Activated CD4-positive, CD25-positive, alpha-beta regulatory T cell (primary cell): ENCODE measurements around the gene CREB5.

Experiments used
- DNase-seq, 4 experiments: peaks; one replicate each; lab custom pipeline; 2025; lab: John Stamatoyannopoulos, UW

Gene CREB5

DNA sequence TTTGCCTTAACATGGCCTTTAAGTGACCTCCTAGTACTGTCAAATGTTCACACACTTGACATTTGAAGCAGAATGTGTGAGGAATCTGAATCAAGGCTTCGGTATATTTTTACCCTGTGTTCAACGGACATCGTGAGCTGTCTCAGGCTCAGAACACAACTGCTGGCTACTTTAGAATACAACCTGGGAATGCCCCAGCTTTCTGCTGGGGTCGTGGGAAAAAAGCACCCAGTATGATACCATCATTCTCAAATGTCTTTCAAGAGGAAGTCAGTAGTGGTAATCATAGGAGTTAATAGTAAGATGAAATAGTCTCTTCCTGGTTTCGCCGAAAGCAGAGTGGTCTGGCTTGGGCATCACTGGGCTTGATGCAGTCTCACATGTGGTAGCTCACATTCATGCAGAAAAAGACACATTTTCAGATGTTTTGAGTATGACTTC lies 67.2 kb downstream of the CREB5 start:
- no peak for DNase-seq

DNA sequence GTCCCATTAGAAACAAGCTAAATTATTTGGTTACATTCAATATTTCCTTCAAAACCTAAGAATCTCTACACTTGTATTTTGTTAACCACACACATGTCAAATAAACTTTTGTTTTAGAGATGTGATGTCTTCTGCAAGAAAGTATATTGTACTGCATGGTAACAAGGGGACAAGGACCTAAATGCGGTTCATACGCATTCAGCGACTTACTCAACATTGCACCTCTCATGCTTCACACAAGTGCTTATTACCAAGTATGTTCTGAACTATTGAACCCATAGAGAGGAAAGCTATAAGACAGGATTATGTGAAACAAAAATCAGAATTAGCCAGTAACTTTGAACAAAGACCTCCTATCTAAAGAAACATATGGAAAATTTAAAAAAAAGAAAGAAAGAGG lies 68.3 kb downstream of the CREB5 start:
- DNase-seq: no peak

DNA sequence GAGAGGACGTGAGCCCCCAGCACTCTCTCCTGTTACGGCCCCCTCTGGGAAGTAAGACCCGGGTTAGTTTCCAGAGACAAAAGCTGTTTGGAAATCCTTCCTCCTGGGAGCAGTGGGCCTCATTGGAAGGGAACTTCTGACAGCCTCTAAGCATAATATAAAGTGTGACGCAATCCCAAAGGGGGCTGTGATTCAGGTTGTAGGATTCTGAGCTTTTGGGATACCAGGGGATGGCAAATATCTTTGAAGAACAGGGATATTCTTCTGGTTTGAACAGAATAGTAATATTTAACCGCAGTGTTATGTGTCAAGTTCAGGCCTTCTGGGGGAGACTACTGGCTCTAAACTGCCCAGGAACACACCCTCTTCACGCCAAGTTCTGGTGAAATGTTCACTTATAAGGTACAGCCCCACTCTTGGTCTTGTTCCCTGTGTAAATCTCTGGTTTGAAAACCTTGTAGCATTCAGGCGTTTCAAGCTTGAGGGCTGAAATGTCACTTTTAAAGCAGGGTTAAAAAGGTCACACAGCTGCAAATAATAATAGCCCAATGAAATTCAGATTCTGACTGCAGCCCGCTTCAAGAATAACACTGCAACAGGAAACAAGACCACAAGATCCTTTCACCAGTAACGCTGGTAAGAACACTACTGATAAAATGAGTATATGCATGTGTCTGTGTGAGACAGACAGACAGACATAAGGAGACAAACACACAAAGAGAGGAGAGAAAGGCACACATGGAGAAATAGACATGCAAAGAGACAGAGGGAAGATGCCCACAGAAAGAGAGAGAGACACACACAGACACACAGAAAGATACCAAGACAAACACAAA lies 69.0 kb downstream of the CREB5 start:
- no peak for DNase-seq

DNA sequence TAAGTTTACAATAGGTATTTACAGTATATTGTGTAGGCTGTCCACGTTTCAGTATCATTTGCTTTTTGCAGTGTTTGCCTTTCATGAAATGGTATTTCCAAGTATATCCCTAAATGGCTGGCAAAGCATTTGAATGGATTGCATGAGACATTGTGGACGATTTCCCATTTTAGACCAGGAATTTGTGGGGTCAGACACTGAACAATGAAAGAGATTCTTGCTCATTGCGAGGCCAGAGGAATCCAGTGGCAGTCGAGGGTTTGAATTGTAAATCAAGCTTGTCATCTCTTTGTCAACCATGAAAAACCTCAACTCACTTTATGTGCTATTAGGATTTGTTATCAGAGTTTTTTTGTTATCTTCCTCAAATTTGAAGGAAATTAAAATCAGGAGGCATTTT lies 70.8 kb downstream of the CREB5 start:
- DNase-seq: no peak

DNA sequence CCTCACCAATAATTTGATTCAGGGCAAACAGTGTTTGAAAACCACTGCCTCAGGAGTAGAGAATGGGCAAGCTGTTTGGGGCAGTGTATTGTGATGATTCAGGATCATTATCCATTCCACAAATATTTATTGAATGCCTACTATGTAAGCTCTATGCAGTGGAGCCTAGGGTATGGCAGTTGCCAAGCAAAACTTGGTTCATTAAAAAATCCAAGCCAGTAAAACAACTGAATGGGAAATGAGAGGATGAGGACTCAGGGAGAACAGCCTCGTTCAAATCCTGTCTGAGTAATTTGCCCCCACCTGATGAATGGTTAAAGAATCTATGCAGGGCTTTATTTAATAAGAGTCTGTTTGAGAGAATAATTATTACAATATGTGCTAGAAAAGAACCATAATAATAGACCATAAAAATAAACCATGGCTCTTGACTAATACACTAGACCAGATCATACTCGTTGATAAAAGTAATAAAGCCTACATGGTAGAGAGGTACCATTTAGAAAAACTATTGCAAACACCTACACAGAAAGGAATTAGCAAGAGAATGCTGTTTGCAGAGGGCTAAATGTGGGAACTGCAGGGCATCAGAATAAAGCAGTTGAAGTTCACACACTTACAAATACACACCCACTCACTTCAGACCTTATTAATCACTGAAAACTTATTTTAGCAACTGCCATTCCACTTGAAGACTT lies 71.7 kb downstream of the CREB5 start:
- DNase-seq: no peak

DNA sequence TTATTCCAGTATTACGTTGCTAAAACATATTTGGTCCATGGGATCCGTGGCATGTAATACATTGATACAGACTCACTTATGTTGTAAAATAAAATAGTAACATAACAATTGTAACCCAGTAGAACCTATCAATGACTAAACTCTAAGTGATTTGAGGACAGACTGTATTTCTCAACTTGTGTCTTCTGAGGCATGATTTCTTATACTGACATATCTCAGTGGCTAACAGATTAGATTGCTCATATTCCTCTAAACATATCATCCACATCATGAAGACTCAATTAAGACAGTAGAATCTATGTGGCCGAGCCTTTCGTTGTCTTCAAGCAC lies 72.3 kb downstream of the CREB5 start:
- no peak for DNase-seq

DNA sequence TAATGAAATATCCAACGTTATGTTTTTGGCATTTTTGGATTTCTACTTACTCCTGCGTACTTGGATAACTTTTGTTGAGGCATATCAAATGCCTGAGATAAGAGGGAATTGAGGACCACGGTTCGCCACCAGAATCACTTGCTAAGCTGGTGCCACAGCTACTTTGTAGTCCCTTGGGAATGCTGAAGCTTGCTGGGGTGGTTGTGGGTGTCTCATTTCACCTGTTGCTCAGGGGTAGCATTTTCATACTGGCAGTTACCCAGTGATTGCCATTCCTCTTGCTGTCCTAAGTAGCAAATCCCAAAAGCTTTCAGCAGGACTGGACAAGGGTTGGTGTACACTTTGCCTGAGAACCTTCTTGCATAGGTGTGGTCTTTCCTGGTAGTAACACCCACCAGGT lies 75.2 kb downstream of the CREB5 start:
- DNase-seq: no peak

DNA sequence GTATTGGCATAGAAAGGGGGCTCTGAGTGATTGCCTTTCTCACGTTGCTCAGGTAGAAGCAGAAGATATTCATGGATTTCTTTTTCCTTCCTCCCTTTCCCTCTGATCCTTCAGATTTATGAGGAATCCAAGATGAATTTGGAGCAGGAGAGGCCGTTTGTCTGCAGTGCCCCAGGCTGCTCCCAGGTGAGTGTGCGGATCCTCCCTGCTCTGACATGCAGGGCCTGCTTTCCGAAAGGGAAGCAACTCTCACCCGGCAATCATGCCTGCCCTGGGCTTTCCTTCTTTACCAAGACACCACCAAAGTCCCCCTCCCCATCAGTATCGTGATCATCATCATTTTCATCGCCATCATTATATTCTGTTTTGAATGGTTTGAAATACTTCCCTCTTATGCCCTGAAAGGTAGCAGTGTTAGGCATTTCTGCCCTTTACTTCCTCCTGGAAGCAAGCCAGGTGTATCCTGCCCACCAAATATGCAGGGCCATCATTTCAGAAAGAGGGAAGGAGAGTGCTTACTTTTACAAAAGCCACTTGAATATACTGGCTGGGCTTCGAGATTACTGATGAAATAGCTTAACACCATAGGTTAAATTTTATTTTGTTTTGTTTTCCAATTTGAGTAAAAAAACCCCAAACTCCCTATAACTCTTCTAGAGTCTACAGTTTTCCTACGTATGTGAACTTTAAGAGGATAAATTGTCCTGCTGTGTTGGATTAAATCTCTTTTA lies 75.9 kb downstream of the CREB5 start:
- DNase-seq: no peak

DNA sequence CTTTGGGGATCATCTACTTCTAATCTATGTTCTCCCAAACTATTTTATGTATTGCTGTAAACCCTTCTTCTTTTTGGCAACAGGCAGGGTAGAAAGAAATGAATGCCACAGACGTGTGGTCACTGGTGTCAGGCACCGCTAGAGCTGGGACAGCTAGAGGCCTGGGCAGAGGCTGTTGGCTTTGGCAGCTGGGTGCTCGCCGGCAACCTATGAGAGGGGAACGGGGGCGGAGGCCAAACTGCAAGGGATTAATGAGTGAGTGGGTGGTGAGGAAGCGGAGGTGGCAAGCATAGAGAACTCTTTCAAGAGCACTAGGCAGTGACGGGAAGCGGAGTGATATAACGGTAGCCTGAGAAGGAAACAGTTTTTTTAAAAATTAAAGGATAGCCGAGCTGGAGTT lies 78.5 kb downstream of the CREB5 start:
- no peak for DNase-seq

DNA sequence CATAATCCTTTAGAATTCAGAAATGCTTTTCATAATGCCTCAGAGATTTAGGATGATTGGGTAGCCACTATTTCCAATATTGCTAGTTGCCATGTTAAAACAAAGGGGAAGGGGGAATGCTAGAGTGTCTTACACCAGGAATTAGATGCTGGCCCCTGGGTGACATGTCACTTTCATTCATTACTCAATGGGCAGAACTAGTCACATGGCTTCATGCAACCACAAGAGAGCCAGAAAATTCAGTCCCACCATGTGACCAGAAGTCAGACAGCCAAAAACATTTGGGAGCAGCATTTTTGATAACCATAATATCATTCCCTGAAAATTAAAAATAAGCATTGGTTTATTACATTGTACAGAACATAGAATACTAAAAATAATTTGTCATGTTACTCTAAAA lies 81.2 kb downstream of the CREB5 start:
- DNase-seq: no peak

DNA sequence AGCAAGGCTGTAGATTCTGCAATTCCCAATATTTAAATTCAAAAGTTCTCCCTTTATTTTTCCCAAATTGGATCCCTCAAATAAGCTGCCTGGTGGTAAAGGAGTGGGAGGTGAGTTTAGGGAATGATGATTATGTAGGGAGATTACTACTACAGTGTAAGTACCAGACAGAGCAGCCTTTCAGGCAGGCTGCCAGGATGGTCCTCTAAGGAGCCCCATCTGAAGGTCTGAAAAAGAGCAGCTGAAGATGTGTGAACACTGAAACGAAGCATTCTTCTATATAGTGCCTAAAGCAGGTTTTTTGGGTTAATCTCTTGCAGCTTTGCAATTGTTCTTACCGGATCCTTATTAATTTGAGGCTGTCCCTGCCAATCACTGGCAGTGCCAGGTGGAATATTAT lies 84.7 kb downstream of the CREB5 start:
- DNase-seq: no peak

DNA sequence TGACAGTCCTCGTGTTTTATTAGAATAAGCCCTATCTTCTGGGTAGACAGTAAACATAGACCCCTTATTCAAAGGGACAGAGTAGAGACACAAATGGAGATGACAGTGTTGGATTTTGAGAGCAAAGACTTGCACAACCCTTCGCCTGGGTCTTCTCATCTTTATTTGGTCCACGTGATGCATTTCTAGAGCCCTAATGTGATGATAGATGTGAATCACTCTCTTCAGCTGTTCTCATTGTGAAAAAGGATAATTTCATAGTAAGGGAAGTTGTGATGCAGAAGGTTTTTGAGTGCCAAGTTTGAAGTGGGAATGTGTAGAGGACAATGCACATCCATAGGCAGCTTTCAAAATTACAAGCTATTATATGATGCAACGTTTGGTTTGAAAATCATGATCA lies 86.3 kb downstream of the CREB5 start:
- DNase-seq: no peak

DNA sequence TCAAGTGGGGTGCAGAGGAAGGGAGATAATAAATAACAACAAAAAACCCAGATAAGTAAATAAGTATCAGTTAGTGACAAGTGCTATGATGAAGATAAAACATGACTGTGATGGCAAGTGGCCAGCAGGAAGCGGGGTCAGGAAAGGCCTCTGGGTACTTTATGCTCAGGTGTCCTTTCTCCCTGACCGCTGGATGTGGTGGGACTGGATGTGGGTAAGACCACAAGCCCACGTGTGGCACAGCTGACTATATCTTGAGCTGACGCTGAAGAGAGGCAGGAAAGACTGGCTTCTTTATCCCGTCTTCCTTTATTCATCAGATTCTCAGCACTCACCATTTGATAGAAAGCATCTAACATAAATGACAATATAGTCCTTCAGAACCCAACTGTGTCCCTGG lies 87.8 kb downstream of the CREB5 start:
- DNase-seq: no peak

DNA sequence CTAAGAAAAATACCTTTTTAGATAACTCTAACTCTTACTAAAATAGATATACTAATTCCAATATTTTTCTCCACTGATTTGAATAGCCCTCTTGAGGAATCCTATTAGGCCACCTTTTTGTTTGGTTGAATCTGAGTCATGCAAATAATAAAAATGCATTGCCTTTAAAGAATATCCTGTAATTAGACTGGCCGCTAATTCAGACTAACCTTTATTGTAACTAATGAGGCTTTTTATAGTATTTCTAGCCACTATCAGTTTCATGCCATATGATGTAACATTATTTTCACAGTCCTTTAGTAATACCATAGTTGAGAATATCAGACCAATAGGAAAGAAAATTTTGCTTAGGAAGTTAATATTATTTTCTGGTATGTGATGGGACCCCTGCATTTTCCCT lies 90.1 kb downstream of the CREB5 start:
- DNase-seq: no peak

DNA sequence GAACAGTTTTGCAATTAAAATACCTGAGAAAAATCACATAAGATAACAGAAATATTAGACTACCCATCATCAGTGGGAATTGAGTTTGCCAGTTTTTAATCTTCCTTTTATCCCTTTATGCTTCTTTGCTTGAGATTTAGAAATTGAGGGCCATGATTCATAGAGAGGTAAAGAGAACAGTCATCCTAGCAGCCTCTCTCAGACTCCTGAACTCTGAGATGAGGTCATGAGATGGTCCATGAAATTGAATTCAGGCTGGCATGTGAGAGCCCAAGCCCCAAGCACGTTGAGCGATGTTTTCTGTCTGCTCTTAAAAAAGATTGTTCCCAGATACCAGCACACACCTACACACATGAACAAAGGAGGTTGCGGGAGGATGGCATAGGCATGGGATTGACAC lies 91.1 kb downstream of the CREB5 start:
- DNase-seq: no peak

DNA sequence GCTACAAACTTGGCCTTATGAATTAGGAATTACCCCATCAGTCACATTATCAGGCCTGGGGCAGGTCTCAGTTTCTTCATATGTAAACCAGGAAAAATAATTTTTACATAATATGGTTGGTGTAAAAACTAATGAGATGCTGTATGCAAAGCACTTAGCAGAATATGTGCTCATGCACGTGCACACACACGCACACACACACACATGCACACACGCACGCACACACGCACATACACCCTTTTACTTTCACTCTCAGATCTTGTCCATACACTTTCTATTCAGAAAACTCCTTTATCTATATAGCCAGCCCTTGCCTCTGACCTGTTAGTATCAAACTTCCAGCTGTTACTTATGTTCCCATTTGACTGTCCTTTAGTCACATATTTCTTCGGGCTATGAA lies 92.7 kb downstream of the CREB5 start:
- no peak for DNase-seq

DNA sequence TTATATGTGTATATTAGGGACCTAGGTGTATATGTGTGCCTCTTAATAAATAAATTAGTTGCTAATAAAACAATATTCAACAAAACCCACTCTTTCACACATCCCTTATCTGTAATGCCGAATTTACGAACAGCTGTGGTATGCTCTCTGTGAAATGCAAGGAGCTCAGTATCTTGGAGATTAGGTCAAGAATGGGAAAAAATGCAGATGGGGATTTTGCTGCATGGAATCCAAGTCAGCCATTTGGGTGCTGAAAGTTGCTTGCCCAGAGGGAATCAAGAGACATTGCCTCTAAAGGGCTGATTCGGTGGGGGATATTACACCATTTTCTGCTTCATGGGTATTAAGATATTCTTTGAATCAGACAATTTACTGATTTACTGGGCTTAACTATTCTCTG lies 93.5 kb downstream of the CREB5 start:
- DNase-seq: no peak

DNA sequence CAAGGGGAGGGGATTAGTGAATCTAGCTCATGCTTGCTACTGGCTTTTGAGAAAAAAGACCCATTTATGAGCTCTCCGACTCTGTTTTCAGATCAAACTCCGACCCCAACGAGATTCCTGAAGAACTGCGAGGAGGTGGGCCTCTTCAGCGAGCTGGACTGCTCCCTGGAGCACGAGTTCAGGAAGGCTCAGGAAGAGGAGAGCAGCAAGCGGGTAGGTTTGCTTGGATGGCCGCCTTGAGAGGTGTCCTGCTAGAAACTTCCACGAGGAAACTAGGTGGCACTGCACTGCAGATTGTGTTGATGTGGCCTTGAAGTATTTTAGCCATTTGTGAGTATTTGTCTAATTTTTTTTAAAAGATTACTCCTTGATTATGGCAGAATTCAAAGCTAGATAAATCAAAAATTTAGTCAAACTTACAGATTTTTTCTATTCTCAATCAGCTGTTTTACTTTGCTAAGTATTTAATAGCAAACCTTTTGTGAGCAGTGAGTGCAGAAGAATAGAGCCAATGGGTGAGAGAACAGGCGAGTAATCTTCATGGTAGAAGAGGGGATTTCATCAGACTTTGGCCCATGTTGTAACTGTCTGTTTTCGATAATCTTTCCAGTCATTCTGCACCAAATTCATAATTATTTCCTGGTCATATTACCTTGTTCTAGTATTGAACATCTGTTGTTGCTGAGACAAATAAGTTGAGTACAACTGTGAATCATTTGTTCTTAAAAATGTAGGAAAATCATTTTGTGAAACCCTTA lies 95.4 kb downstream of the CREB5 start:
- DNase-seq: no peak

DNA sequence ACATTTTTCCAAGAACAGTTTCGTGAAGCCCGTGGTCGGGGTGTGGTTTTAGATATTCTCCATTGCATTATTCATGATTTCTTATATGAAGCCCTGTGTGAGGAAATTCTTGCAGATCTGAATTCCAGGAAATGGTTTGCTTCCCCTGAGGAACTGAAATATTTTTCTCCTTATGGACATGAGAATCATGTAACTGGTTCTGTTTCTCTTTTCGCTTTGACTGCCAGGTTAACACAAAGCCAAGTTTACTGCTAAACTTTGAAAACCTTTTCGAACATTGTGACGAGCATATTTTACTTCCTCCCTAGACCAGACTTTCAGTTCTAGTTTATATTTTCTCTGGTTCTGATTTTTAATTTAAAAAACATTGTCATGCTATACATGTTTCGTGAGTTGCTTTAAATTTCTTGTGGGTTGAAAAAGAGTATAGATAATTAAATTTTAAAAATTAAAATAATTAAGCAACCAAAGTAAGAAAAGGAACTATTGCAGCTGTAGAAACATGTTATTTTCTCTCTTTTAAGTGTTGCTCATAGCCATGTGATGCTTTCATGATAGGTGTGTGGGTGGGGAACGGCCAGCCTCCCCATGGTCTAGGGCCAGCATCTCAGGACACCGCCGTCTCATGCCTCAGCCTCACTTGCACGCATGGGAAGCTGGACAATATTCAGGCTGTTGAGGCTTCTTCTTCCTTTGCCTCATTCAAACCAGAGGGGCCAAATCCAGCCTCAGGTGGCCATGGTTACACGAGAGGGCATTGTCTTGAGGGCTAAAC lies 97.1 kb downstream of the CREB5 start:
- DNase-seq: no peak

DNA sequence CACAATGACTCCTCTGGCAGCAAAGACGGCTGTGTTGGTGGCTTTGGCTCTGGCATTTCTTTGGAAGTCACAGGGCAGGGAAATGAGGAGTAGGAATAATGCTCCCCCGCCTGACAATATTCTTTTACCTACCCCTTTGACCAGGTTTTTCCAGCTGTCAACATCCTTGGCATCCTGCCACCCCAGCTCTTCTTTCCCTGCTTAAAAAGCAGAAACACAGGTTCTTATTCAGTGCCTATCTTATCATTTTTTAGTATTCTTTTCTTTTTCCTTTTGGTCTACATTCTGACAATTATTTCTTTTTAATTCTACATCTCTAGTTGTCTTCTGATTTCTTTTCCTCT lies 97.7 kb downstream of the CREB5 start:
- DNase-seq: no peak

DNA sequence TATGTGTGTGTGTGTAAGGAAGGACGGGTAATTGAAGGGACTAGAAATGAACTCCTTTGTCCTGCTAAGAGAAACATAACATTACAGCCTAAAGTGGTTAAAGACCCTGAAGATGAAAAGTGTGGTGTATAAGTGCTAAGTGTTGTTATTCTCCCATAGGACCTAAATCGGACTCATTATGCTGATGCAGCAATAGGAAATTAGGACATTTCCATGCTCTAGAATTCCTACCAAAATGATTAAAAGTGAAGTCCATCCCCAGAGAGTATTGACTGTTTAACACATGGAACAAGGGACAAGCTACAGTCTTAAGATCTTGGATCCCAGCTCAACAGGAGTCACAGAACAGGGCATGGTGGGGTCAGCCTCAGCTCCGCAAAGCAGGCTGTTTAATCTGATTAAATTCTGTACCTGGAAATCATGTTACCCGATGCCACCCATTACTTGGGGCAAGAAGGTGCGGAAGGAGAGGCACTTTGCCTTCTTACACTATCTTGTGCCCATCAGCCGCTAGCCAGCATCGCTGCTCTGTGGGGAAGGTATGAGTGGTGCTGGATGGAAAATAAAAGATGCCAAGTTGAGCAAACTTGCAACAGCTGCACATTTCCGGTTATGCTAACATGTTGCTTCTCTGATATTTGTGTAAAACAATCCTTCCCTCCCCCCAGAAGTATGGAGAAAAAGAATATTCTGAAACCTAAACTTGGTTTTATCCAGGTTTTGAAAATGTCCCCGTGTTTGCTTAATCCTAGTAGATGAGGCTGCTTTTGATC lies 100.5 kb downstream of the CREB5 start:
- no peak for DNase-seq
